Esophagus (tissue), 2 donors: ENCODE data around the gene DNAH6. TPM values are rescaled to one million over a fixed set of nuclear protein-coding genes. Genes with fewer than 3 reads are reported as not detected.

Experiments
- H3K27ac ChIP-seq, 2 donors: one replicate each; pipeline ENCODE4 v1.5.1; 2013; ENCODE audit warnings: low read depth in 2 of 2, mild to moderate bottlenecking in 2 of 2, inconsistent platforms in 1 of 2, low read length in 1 of 2, moderate library complexity in 1 of 2
- H3K27me3 ChIP-seq, 2 donors: one replicate each; pipeline ENCODE4 v1.6.1; 2013; ENCODE audit warnings: low read length in 2 of 2, control low read depth in 1 of 2, mild to moderate bottlenecking in 1 of 2; ENCODE audit not compliant: insufficient read depth in 2 of 2, control insufficient read depth in 1 of 2
- H3K36me3 ChIP-seq, 2 donors: one replicate each; pipeline ENCODE4 v1.6.1; 2013; ENCODE audit warnings: low read length in 1 of 2; ENCODE audit not compliant: control insufficient read depth in 2 of 2, insufficient read depth in 2 of 2
- H3K4me1 ChIP-seq, 2 donors: one replicate each; pipeline ENCODE4 v1.6.1; 2013; ENCODE audit warnings: low read length in 1 of 2; ENCODE audit not compliant: control insufficient read depth in 2 of 2, insufficient read depth in 2 of 2
- H3K4me3 ChIP-seq, 2 donors: one replicate each; pipeline ENCODE4 v1.5.1; 2013; ENCODE audit warnings: low read length in 2 of 2, mild to moderate bottlenecking in 2 of 2, low read depth in 1 of 2, moderate library complexity in 1 of 2
- H3K9me3 ChIP-seq, 2 donors: one replicate each; pipeline ENCODE4 v1.6.1; 2013; ENCODE audit warnings: mild to moderate bottlenecking in 2 of 2, low read depth in 1 of 2, low read length in 1 of 2, moderate library complexity in 1 of 2; ENCODE audit not compliant: control insufficient read depth in 2 of 2, insufficient read depth in 1 of 2
- WGBS, 2 donors: extraction: QIAGEN DNeasy Blood & Tissue Kit; methylation state at CpG; one replicate each; pipeline ENCODE4 v1.1.7; 2013; 5-methylcytosine and 5-hydroxymethylcytosine counted together
- polyA plus RNA-seq, 2 donors: library from polyadenylated mRNA; stranded (reverse); fragments of 200-250 nt; gene quantifications; one replicate each; pipeline ENCODE4 v1.2.3, GENCODE V29; 2013
- donor health status: healthy with polysubstance abuse.
- donor health status: Bipolar disorder and iron deficiency.

DNAH6 gene
- polyA plus RNA-seq, 2 donors: 0.06 to 0.10 TPM

GRCh38 chr2:84640411-84640810 is 124.1 kb downstream of the DNAH6 start:
- Histone ChIP-seq H3K4me1 (no peaks in the 10 kb centered on the region), H3K27me3 (no peaks in the 10 kb centered on the region), H3K9me3 (no peaks in the 10 kb centered on the region), H3K36me3 (no peaks in the 10 kb centered on the region), H3K4me3 (no peak overlapping the region), H3K27ac (no peak overlapping the region)
- WGBS, 2 donors: 67 to 74% methylated on average over 2 of the region's 2 CpGs

- Histone ChIP-seq H3K4me1 (no peaks in the 10 kb centered on the region), H3K9me3 (no peaks in the 10 kb centered on the region), H3K36me3 (no peaks in the 10 kb centered on the region), H3K27ac (no peak overlapping the region), H3K4me3 (no peak overlapping the region), H3K27me3 (no peaks in the 10 kb centered on the region)
- 85 to 87% methylated on average over 1 of the region's 1 CpG for WGBS, 2 donors
Measured at GRCh38 chr2:84641021-84641420, 124.7 kb downstream of the DNAH6 start.

- WGBS, 2 donors: 84 to 85% methylated on average over 3 of the region's 3 CpGs
- Histone ChIP-seq H3K36me3 (no peaks in the 10 kb centered on the region), H3K9me3 (no peaks in the 10 kb centered on the region), H3K27me3 (no peaks in the 10 kb centered on the region), H3K4me3 (no peak overlapping the region), H3K4me1 (no peaks in the 10 kb centered on the region), H3K27ac (no peak overlapping the region)
Measured at GRCh38 chr2:84643991-84644390, 127.7 kb downstream of the DNAH6 start.

DNA sequence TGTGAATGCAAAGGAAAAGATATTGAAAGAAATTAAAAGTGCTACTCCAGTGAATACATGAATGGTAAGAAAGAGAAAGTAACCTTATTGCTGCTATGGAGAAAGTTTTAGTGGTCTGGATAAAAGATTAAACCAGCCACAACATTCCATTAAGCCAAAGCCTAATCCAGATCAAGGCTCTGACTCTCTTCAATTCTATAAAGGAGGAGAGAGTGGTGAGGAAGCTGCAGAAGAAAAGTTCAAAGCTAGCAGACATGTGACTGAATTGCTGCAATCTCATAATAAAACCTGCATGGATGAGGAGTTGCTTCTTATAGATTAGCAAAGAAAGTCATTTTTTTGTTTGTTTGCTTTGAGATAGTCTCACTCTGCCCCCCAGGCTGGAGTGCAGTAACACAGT is 130.2 kb downstream of the DNAH6 start:
- no peaks in the 10 kb centered on the region for H3K9me3 ChIP-seq
- no peak overlapping the region for H3K27ac ChIP-seq
- no peaks in the 10 kb centered on the region for H3K4me1 ChIP-seq
- H3K4me3 ChIP-seq: no peak overlapping the region
- no peaks in the 10 kb centered on the region for H3K27me3 ChIP-seq
- no peaks in the 10 kb centered on the region for H3K36me3 ChIP-seq

DNA sequence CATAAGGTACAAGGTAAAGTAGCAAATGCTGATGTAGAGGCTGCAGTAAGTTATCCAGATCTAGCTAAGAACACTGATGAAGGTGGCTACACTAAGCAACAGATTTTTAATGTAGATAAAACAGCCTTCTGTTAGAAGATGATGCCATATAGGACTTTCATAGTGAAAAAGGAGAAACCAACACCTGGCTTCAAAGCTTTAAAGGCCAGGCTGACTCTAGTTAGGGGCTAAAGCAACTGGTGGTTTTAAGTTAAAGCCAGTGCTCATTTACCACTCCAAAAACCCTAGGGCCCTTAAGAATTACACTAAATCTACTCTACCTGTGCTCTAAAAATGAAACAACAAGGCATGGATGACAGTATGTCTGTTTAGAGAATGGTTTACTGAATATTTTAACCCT is 131.0 kb downstream of the DNAH6 start:
- Histone ChIP-seq H3K27ac (no peak overlapping the region), H3K36me3 (no peaks in the 10 kb centered on the region), H3K9me3 (no peaks in the 10 kb centered on the region), H3K27me3 (no peaks in the 10 kb centered on the region), H3K4me1 (no peaks in the 10 kb centered on the region), H3K4me3 (no peak overlapping the region)

DNA sequence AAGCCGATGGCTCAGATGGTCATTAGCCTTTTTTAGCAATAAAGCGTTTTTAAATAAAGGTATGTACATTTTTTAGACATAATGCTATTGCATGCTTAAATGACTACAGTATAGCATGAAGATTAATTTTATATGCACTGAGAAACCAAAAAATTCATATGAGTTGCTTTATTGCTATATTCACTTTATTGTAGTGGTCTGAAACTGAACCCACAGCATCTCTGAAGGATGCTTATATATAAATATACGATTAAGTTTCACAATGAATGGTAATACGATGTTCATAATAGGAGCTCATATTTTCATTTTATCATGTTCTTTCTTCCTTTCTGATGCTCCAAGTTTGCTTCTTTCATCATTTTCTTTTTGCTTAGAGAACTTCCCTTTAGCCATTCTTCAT is 132.8 kb downstream of the DNAH6 start:
- no peaks in the 10 kb centered on the region for H3K4me1 ChIP-seq
- no peaks in the 10 kb centered on the region for H3K27me3 ChIP-seq
- no peak overlapping the region for H3K27ac ChIP-seq
- no peak overlapping the region for H3K4me3 ChIP-seq
- no peaks in the 10 kb centered on the region for H3K9me3 ChIP-seq
- H3K36me3 ChIP-seq: no peaks in the 10 kb centered on the region
- 84 to 89% methylated on average over 4 of the region's 4 CpGs for WGBS, 2 donors

GRCh38 chr2:84649487-84650142 is 133.3 kb downstream of the DNAH6 start:
- Histone ChIP-seq H3K4me1 (no peaks in the 10 kb centered on the region), H3K36me3 (no peaks in the 10 kb centered on the region), H3K4me3 (no peak overlapping the region), H3K9me3 (no peaks in the 10 kb centered on the region), H3K27ac (no peak overlapping the region), H3K27me3 (no peaks in the 10 kb centered on the region)
- 73 to 79% methylated on average over 2 of the region's 2 CpGs for WGBS, 2 donors

DNA sequence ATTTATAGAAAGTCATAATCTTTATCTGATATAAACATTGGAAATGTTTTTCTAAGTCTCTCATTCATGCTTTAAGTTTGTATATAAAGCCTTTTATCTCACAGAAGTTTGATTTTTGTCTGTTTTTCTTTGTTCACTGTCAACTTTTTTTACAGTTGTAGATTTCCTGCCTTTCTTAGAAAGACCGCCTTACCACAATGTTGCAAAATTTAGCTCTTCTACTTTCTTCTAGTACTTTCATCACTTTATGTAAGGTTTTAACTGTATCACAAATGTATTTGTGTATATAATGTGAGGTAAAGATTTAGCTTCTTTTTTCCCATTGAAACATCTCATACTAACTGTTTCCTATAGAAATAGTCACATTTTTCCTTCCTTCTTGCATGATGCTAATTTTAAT is 136.1 kb downstream of the DNAH6 start:
- Histone ChIP-seq H3K36me3 (no peaks in the 10 kb centered on the region), H3K4me1 (no peaks in the 10 kb centered on the region), H3K9me3 (no peaks in the 10 kb centered on the region), H3K4me3 (no peak overlapping the region), H3K27me3 (no peaks in the 10 kb centered on the region), H3K27ac (no peak overlapping the region)
- WGBS, 2 donors: 78 to 83% methylated on average over 1 of the region's 1 CpG

- Histone ChIP-seq H3K27me3 (no peaks in the 10 kb centered on the region), H3K4me1 (no peaks in the 10 kb centered on the region), H3K36me3 (no peaks in the 10 kb centered on the region), H3K4me3 (no peak overlapping the region), H3K27ac (no peak overlapping the region), H3K9me3 (no peaks in the 10 kb centered on the region)
- 92% methylated on average over 3 of the region's 3 CpGs for WGBS, 2 donors
Measured at GRCh38 chr2:84653302-84653701, 137.0 kb downstream of the DNAH6 start.

GRCh38 chr2:84654414-84654813 is 138.1 kb downstream of the DNAH6 start:
- Histone ChIP-seq H3K4me3 (no peak overlapping the region), H3K27me3 (no peaks in the 10 kb centered on the region), H3K27ac (no peak overlapping the region), H3K36me3 (no peaks in the 10 kb centered on the region), H3K9me3 (no peaks in the 10 kb centered on the region), H3K4me1 (no peaks in the 10 kb centered on the region)
- 81 to 85% methylated on average over 3 of the region's 3 CpGs for WGBS, 2 donors
